DMS53 treated with DMSO at 0.1 percent for 48 hours (cell line): ENCODE measurements around the gene HOXB2.
A peak's percentile ranks its signal among the peaks of the same experiment; 100 is the strongest.

ENCODE experiments used
- DNase-seq: peaks from one replicate; lab custom pipeline; 2025; ENCODE audit not compliant: unreplicated experiment; lab: John Stamatoyannopoulos, UW

Gene HOXB2

GRCh38 chr17:48545022-48545375 lies at the start of gene HOXB2:
HOXB2 (minus strand) TSS chr17:48545109; CDS start chr17:48544911, 198 bp downstream.
- no peak for DNase-seq

- DNase-seq, result peak; percentile 57
Observed at GRCh38 chr17:48593840-48594537, 49.1 kb upstream of the HOXB2 start.

- DNase-seq, result no peak
Observed at GRCh38 chr17:48593126-48593829, 48.4 kb upstream of the HOXB2 start, which contains the start of gene HOXB5. HOXB5 (minus strand) TSS chr17:48593779; CDS start chr17:48593682, 97 bp downstream.

GRCh38 chr17:48592577-48592976 lies 47.7 kb upstream of the HOXB2 start:
- DNase-seq, result no peak

GRCh38 chr17:48592057-48592514 lies 47.2 kb upstream of the HOXB2 start:
- no peak for DNase-seq

GRCh38 chr17:48591255-48592056 lies 46.5 kb upstream of the HOXB2 start:
- DNase-seq, result no peak

- DNase-seq, result no peak
Observed at GRCh38 chr17:48590607-48591161, 45.8 kb upstream of the HOXB2 start.

GRCh38 chr17:48589831-48590606 lies 45.1 kb upstream of the HOXB2 start, which contains the start of gene HOXB3:
HOXB3 (minus strand) TSS chr17:48590241; CDS start chr17:48552474, 37,767 bp downstream.
- no peak for DNase-seq

GRCh38 chr17:48589060-48589830 lies 44.3 kb upstream of the HOXB2 start:
- no peak for DNase-seq

GRCh38 chr17:48588528-48588927 lies 43.6 kb upstream of the HOXB2 start:
- DNase-seq, result no peak

- DNase-seq, result no peak
Observed at GRCh38 chr17:48588074-48588415, 43.1 kb upstream of the HOXB2 start.

- no peak for DNase-seq
Observed at GRCh38 chr17:48587276-48588073, 42.6 kb upstream of the HOXB2 start.

- no peak for DNase-seq
Observed at GRCh38 chr17:48586355-48587258, 41.7 kb upstream of the HOXB2 start.

- no peak for DNase-seq
Observed at GRCh38 chr17:48584223-48584741, 39.4 kb upstream of the HOXB2 start.

- DNase-seq, result no peak
Observed at GRCh38 chr17:48583708-48584222, 38.9 kb upstream of the HOXB2 start.

GRCh38 chr17:48582750-48583069 lies 37.8 kb upstream of the HOXB2 start:
- no peak for DNase-seq

- DNase-seq, result no peak
Observed at GRCh38 chr17:48579760-48580554, 35.0 kb upstream of the HOXB2 start.
